ENCODE data around the gene PRIMA1.
"Not testable (repeated sequence)": the region's sequence is repeated elsewhere in the genome, so short reads cannot be mapped to it uniquely, and the experiment has no call there.

The PRIMA1 gene, protein sequence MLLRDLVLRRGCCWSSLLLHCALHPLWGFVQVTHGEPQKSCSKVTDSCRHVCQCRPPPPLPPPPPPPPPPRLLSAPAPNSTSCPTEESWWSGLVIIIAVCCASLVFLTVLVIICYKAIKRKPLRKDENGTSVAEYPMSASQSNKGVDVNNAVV

DNA sequence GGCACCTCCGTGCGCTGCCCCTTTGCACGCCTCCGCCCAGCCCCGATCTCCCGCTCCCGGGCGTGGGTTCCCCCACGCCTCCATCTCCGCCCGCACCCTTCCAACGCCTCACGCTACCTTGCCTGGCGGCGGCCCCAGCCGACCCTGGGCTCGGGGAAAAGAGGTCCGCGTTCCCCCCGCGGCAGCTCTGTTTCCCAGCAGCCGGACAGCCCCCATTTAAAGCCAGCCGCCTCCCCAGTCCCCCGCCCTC lies at the start of gene PRIMA1:
Gene PRIMA1, minus strand, starts transcription at position 193 of the 250 bp plus-strand sequence. CDS start 767 bp downstream, outside the sequence.
- DNase-seq: no peak

DNA sequence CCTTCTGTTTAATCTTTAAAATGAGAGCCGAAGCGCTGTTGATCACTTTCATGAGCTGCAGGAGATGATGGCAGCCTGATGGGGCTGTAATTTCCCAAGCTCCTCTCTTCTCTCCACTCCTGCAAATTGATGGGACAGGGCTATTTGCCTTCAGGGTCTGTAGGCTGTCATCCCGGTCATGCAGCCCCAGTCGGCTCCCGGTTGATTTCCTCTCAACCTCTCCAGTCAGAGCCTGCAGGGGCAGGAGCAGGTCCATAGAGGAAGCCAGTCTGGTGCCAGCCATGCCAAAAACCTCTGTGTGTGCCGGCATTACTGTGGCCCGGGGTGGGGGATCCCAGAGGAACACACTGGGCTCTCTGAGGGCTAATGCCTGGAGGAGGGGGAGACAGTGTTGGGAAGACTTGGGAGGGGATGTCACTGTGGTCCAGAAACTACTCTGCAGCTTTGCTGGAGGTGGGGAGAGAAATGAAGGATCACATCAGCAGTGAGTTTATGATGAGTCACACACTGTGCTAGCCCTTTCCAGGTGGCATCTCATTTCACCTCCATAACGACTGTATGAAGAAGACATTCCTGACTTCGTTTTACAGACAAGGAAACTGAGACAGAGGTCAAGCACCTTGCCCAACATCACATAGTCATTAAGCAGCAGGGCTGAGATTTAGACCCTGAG lies 46.5 kb upstream of the PRIMA1 start:
- DNase-seq: no peak

DNA sequence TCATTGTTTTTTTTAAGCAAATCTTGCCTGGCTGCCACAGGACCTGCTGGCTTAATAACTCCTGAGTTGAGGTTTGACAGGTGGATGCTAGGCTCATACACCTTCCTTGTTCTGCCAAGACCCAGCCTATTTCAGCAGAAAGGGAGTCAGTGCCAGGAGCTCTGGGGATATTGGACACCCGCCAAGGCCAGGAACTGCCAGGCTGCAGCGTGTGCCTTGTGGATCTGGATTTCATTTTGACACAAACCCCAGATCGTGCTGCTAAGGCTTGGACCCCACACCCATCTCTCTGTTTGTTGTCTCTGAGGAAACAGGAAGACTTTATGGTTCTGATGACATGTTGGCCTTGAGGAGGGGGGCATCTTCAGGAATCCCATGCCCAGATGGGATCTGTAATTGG lies 44.4 kb upstream of the PRIMA1 start:
- DNase-seq: no peak

DNA sequence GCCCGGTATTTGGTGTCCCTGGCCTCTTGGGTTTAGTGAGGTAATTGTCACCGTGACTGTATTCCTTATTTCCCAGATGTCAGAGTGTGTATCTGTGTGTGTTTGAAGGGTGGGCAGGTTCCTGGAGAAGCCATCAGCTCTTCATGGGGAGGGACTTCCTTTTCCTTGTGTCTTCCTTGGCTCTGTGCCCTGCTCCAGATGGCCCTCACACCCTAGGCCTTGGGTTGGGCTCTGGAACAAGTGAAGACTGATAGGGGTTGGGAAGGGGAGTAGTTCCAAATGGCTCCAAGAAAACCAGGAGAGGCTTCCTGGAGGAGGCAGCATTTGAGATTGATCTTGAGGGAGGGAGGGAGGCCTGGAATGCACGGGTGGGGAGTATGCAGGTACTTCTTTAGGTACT lies 43.8 kb upstream of the PRIMA1 start:
- DNase-seq: no peak

DNA sequence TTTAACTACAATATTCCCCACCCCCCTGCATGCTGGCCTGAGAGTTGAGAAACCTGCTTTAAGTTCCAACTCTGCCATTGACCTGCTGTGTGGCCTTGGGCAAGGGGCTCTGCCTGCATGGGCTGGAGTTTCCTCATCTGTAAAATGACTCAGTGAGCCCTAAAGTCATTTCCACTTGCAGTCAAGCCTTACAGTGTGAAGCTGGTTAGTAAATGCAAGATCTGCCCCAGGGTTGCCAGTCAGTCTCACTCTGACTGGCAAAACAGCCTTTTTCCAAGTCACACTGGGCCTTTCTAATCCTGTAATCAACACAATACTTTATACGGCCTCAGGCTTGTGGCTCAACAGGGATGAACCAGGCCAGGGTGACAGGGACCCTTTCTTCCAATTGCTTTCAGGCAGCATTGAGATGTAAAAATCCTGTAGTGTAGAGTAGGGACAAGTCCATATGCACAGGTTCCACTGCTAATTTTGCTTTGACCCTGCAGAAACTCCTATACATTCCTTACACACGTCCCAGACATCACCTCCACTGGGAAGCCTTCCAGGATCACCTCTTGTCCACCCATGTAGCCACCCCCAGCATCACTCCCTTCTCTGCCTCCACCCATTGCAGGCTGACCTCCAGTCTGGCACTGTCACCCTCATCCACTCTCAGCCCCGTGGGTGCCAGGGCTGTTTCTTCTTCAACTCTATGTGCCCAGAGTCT lies 42.6 kb upstream of the PRIMA1 start:
- no peak for DNase-seq

DNA sequence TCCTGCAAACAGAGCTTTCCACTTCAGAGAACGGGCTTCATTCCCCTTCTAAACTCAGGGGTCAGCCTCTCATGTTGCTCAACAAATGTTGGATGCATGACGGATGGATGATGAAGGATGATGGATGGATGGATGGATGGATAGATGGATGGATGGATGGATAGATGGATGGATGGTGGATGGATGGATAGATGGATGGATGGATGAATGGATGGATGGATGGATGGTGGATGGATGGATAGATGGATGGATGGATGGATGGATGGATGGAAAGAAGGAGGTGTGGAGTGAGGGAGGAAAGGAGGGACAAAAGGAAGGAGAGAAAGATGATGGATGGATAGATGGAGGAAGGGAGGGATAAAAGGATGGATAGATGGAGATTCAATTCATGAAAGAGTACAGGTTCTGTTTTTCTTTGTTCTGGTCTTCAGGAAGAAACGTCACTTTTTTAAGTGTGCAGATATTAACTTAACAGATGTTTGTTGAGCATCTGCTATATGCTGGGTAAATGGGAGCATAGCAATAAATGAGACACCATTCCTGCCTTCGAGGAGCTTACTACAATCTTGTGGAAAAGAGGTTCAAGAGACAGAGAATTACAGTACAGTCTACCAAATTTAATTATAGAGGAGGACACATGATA lies 41.7 kb upstream of the PRIMA1 start:
- no peak for DNase-seq

DNA sequence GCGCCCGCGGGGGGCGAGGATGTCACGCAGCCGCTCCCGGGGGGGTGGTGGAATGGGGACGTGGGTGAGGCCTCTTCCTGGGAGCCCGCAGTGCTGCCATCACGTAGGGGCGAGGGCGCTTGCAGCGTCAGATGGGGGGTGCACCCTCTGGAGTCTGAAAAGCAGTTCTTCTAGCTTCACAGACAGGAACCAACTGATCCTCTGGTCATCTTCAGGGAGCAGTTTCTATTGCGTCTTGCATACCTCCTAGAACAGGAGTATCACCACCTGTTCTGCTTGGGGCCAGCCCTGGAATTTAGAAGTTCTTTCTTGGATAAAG lies 36.9 kb upstream of the PRIMA1 start:
- DNase-seq: no peak

DNA sequence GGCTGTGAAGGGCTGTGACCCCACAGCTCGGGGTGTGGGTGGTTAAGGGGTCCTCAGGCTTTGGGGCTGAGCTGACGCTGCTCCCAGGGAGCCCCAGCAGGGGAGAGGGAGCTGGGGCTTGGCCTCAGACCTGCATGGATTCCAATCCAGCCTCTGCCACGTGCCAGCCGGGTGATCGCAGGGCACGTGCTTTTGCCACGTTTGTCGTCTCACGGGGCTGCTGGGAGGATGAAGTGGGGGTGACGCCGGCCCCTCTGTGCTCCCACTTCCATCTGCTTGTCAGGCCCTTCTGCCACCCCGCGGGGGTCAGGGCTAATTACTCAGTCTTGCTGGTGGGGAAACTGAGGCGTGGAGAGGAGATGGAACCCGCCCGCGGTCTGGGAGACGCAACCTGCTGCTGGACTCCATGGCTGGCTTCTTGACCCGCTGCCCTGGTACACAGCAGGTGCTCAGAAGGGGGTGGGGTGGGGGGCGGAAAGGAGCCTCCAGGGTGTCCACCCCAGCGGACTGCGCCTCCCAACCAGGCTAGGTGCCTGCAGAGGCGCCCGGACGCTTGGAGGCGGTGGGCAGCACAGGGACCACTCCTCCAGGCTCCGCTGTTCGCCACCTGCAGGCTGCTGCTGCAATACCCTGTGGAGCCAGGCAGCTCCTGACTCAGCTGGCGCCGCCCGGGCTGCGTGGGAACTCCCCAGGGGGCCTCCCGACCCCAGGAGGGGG lies 36.4 kb upstream of the PRIMA1 start:
- no peak for DNase-seq

DNA sequence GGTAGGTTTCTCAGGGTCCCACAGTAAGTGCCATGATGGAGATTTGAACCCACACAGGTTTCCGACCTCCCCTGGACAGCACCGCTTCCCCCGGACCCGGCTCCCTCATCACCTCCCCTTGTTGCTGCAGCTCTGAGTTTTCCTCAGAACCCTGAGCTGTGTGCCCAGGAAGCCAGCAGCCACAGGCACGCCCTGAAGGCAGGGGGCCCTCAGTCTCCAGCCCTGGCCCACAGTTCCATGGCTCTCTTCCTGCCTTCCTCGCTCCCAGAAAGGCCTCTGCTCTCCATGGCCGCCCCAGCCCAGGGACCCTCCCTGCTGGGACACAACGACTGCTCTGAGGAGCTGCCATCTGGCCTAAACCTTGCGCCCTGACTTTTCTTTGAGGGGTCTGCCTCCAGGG lies 35.8 kb upstream of the PRIMA1 start:
- no peak for DNase-seq

DNA sequence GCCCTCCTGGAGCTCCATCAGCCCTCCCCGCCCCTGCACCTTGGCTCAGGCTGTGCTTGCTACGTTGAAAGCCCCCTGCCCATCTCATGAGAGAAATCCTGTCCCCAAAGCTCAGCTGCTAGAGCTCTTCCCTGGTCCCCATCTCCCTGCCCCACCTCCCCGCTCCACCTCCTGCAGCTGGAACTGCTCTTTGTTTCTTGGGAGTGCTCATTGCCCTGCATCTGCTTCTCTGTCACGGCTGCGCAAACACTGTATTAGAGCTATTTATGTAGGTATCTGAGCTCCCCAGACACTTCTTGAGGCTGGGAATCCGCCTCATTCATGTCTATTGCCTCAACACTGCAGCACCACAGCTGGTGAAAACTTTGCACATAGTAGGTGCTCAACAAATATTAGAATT lies 32.8 kb upstream of the PRIMA1 start:
- DNase-seq: no peak

DNA sequence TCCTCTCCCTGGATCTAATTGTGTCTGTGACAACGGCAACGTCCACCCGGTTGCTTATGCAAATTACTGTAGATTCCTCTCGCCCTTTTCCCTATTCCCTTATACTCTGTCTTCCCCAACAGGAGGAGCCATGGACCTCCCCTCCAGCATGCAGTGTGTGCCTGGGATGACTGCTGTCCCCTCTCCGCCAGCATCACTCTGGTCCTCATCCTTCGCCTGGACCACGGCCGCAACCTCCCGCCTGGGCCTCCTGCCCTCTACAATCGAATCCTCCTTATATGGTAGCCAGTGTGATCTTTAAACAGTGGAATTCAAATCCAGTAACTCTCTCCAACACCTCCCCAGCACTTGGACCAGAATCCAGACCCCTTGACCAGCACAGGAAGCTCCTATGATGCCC lies 30.6 kb upstream of the PRIMA1 start:
- DNase-seq: no peak

DNA sequence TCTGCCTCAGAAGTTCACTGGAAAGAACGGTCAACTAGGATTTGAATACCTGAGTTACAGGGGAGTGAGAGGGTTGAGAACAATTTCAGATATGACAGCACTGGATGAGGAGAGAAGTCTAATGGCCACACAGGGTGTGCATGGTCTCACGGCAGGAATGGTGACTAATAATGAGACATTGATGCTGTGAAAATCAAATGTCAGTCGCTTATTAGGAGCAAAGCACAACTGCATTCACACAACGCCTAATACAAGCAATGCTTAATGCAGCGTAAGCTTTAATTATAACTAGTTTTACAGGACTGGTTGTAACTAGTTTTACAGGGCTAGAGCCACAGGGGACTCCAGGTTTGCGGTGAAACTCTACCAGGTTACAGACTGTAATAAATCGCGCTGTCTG lies 23.4 kb upstream of the PRIMA1 start:
- no peak for DNase-seq

DNA sequence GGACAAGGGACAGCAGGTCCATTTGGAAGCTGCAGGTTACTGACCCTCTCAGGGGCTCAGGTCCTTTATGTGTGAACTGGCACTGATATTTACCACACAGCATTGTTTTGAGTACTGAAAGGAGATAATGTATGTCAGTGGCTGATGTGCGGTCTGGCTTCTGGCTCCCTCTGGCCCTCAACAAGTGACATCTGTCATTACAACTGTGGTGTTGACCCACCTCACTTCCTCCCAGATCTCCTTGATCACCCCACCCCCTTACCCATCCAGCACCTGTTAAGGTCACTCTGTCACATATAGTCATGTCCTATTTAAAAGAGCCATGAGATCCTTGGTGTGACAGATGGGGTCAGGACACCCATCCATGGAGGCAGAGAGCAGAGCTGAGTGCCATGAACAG lies 22.7 kb upstream of the PRIMA1 start:
- DNase-seq: no peak

DNA sequence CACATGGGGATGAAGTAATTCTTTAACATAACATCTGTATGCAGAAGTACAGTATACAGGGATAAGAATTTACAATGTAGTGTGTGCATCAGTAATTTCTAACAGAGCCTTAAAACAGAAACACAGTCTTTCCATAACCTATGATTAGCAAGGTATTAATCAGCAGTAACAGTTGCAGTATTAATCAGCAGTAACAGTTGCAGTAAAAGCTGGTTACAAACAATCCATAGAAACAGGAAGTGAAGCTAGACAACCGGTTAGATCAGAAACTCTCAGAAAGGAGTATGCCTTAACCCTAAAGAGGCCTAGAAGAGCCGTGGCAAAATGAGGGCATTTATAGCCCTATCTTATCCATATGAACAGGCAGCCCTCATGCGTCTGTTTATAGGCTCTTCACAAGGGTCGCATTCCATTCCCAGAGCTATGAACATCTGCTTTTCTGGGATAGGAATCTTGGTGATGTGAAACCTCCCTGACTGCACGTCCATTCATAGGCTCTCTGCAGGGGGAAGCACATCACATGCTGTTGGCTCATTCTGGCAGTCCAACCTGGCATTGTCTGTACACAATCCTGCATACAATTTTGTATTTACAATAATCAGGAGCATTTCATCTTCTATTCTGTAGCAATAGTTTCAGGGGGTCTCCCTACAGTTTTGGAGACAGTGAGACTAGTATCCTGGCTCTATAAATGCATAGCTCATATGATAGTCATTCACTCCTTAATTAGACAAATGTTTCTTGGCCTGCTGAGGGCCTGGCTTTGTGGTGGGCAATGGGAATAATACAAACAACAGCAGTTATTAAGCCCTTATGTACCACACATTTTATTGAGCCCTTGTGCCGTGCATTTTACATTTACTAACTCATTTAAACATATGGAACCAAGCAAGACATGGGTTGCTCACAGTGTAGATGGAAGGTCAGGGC lies 21.5 kb upstream of the PRIMA1 start:
- DNase-seq: not testable (repeated sequence)

DNA sequence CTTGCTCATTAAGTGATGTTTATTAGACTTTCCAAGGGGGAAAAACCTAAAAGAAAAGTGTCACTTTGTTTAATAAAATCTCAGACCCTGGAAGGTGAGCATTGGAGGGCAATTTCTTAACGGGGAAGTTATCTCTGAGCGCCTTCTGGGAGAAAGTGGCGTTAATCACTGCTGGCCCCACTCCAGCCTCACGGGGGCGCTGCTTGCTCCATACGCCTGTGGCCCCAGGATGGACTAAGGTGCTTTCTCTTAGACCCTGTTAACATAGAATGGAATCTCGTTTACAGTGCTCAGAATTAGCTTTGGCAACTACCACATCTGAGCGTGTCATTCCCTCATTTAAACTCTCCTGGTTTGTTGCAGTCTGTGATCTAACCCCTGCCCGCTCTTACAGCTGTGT lies 16.4 kb upstream of the PRIMA1 start:
- no peak for DNase-seq

DNA sequence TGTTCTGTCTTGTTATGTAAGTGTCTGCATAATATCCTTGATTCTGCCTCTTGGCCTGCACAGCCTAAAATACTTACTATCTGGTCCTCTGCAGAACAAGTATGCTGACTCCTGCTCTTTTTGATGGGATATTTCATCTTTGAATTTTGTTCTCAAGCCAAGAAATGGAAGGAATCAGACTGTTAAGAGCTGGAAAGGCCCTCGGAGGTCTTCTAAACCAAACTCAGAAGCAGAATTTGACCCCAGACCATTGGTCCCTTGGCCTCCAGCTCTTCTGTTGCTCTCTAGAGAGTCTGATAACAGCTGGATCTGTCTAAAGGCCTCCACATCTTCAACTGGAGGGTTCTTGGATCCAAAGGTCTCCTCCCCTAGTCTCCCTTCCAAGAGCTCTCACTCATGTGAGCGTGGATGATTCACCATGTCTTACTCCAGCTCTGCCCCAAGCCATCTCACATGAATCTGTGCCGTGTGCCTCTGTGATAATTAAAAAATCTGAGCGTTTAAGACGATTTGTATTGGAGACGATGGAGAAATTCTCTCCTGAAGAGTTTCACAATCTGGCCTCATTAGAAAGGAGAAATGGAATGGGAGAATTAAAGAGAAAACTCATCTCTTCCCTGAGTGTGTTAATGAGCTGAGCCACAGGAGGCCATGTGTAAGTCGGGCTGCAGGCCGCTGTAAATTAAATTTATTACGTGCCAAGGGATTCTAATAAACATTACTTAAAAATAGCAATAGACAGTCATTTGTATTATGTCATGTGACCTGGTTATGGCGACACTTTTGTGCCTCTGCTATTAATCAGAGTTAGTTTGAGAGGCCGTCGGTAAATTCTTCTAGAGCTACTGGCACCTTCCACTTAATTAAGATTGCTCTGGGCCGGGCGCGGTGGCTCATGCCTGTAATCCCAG lies 15.4 kb upstream of the PRIMA1 start:
- DNase-seq: no peak

DNA sequence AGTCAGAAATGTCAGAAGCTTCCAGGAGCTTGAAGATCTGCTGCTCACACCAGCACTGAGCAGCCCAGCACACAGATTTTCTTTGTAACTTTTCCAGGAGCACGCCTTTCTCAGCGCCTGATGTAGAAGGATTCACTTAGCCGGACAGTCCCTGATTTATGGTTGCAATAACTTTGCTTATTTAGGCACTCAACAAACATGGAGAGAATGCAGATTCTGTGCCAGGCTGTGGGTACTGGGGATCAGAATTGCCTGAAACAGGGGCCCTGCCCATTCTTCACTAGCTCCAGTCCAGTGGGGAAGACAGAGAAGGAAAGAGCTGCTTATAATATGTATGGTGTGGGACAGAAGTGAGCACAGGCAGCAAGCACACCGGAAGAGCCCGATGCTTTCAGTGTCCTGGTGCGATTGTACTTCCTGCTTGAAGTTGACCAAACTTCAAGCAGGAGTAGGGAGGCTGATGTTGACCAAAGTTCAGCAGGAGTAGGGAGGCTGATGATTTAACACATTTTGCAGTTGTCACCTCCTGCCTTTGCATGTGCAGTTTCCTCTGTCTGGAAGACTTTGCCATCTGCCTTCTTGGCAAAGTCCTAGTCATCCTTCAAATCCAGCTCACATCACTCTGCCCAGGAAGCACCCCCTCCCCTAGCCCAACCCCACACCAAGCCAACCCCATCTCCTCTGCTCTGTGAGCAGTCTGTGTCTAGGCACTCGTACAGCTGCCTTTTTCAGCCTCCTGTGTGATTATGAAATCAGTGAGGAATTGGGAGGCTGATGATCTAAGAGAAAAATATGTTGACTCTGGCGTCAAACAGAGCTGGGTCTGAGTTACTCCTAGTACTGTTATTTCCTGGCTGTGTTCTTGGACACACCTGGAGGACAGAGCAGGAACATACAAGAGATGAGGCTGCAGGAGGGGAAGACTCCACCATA lies 12.0 kb upstream of the PRIMA1 start:
- no peak for DNase-seq

DNA sequence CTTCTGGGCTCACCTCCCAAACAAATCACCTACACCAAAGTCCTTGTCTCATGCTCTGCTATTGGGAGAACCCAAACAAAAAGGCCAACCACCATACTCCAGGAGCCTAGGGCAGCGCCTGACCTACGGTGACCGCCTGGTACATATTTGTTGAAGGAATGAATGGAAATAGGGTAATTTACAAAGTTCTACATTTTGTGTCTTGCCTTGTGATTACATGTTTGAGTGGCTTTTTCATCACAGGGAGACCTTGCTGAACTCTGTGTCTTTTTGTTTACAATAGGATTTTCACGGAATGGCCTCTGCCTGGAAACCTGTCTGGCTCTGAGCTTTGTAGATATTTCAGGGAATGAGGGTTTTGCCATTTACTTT lies 11.3 kb upstream of the PRIMA1 start:
- DNase-seq: no peak

DNA sequence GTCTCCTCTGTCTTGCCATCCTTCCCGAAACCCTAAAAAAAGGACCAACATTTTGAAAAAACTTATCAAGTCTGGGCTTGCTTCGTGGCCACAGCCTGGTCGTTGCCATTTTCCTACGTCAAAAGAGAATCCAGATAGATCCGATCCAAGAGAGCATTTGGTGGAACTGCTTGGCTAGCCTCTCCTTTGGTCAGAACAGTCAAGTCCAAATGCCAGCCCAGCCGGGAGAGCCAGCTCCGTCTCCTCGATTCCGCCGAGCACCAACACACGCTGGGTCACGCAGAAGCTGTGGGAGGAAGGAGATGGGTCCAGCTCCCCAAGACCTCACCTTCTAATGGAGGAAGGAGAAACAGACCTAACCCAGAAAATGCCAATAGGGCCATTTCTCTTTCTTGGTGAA lies 9.3 kb upstream of the PRIMA1 start:
- no peak for DNase-seq

DNA sequence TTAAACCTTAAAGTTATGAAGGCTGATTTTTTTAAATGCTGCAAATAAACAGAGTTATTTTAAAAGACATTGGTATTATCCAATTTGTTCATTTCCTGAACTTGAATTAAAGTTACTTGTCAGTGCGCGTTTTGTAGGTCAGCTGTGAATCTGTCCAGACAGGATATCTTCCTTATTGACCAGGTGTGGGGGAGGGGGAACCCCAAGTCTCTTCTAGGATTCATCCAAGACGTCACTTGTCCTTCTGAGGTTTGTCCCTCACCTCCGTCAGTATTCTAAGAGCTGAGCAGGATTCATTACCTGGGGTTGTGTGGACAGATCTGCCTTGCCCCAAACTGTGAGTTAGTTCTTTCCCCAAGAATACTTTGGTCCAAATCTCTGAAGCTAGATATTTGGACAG lies 8.8 kb upstream of the PRIMA1 start:
- no peak for DNase-seq

DNA sequence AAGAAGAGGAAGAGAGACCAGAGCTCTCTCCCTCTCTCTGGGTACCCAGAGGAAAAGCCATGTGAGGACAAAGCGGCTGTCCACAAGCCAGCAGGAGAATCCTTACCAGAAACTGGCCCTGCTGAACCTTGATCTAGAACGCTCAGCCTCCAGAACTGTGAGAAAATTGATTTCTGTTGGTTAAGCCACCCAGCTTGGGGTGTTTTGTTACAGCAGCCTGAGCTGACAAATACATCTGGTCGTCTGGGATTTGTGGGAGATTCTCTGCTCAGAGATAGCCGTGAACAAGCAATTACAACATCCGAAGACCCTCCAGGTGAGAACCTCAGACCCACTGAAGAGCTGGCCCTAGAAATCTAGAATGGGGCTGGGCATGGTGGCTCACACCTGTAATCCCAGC lies 6.5 kb upstream of the PRIMA1 start:
- no peak for DNase-seq

All from activated CD4-positive, CD25-positive, alpha-beta regulatory T cell (primary cell).